ENCODE data around the gene ELOVL6. TPM values are rescaled to one million over a fixed set of nuclear protein-coding genes. Genes with fewer than 3 reads are reported as not detected.

The ELOVL6 gene
- total and polyA plus RNA-seq, 2 of the 4 experiments (the other 2 are of a cell fraction) = 17.9 to 19.0 TPM

- H3K9me1 ChIP-seq (ENCODE audit: insufficient read depth, low read length) = no peaks in the 10 kb centered on the region
- peak overlapping the region; percentile 69 for H4K91ac ChIP-seq (ENCODE audit: insufficient read depth, low read depth, low read length)
- no peak overlapping the region for H2BK15ac ChIP-seq (ENCODE audit: low read depth, low read length)
- no peaks in the 10 kb centered on the region for H4K20me1 ChIP-seq (ENCODE audit: insufficient read depth, low read length)
- peak overlapping the region; percentile 70 to 77; a peak in 2 of 4 replicates for H4K8ac ChIP-seq (ENCODE audit: low read depth in 2 of 2, low read length in 2 of 2)
- H2BK20ac ChIP-seq (ENCODE audit: low read depth, low read length) = no peak overlapping the region
- WGBS, 2 experiments (ENCODE audit: extremely low coverage in 2 of 2, insufficient read length in 1 of 2) = 0% methylated on average over 2 of the region's 26 CpGs; no CpG with 5 or more reads in 1 of the 2 experiments
- H3K36me3 ChIP-seq (ENCODE audit: control insufficient read depth, insufficient read depth, low read length) = no peaks in the 10 kb centered on the region
- ChIA-PET CTCF (no interaction called here), POLR2A (ENCODE audit: unreplicated experiment) (no interaction called here)
- peak overlapping the region; percentile 86 for H3K4ac ChIP-seq (ENCODE audit: low read depth, low read length)
- H3K9ac ChIP-seq (ENCODE audit: low read depth, low read length) = peak overlapping the region; percentile 76
- BruUV-seq (replicated peaks) = no TSS peak
- peak overlapping the region; percentile 76 for H3K4me3 ChIP-seq (ENCODE audit: insufficient read depth, low read depth, low read length)
- peak overlapping the region; percentile 80 for H3K14ac ChIP-seq (replicated peaks; ENCODE audit: low read depth, low read length)
- no peaks in the 10 kb centered on the region for H3K9me3 ChIP-seq (ENCODE audit: control insufficient read depth, insufficient read depth, low read length)
- H2AK5ac ChIP-seq (ENCODE audit: low read depth, low read length) = no peak overlapping the region
- no peaks in the 10 kb centered on the region for H3K4me1 ChIP-seq (ENCODE audit: control insufficient read depth, insufficient read depth, low read length)
- H3K23ac ChIP-seq (ENCODE audit: low read depth, low read length) = peak overlapping the region; percentile 57; the same call in 1 of the 2 replicates
- H4K5ac ChIP-seq (ENCODE audit: low read depth, low read length) = no peak overlapping the region
- peak overlapping the region; percentile 83 for H2AK9ac ChIP-seq (replicated peaks; ENCODE audit: low read depth, low read length, poor library complexity)
- peak; percentile 32 for DNase-seq
- no peak overlapping the region; the same call in 1 of the 2 replicates for H3K18ac ChIP-seq (ENCODE audit: low read depth, low read length)
- TF ChIP-seq RCOR1 (IDR thresholded peaks at IDR 0.05; ENCODE audit: insufficient replicate concordance, low read length) (no peak), MXI1 (IDR thresholded peaks at IDR 0.05; ENCODE audit: borderline replicate concordance, low read depth, low read length) (0 out of 2 replicates have a peak, but pooled peaks have one; percentile 20), CEBPB (IDR thresholded peaks at IDR 0.05; ENCODE audit: low read depth, low read length) (no peak), RFX5 (IDR thresholded peaks at IDR 0.05; ENCODE audit: low read depth, low read length) (no peak), POLR2A (IDR thresholded peaks at IDR 0.05; ENCODE audit: low read depth, low read length) (no peak)
- H3K79me1 ChIP-seq (ENCODE audit: low read depth in 1 of 2, low read length in 2 of 2) = peaks cover 17 to 27% of the 10 kb centered on the region in 2 experiments; a peak in 3 of 4 replicates
- peak overlapping the region; percentile 84 for H2AFZ ChIP-seq (replicated peaks; ENCODE audit: low read length, poor library complexity)
- peak overlapping the region; percentile 92 for H3K4me2 ChIP-seq (ENCODE audit: low read depth, low read length)
- dilution Hi-C loops (cut with HindIII; ENCODE audit: low sequenced_read_pairs, unreplicated experiment) (no loop called here), intact Hi-C loops (cut with micrococcal nuclease) (loop anchor here (1.0 to 5.0 kb wide), 6 partner anchors 37 to 315 kb away; no protein-coding TSS in a partner anchor), in situ Hi-C loops (cut with MboI; ENCODE audit: low sequenced_read_pairs) (no loop called here)
- no peaks in the 10 kb centered on the region for H3K27me3 ChIP-seq (ENCODE audit: control insufficient read depth, insufficient read depth, low read length)
- H2BK120ac ChIP-seq (ENCODE audit: low read depth, low read length) = peak overlapping the region; percentile 42; the same call in 1 of the 2 replicates
- peak overlapping the region; percentile 82 for H3K56ac ChIP-seq (ENCODE audit: extremely low read depth, insufficient read depth, low read length)
- peak; percentile 4 for ATAC-seq (ENCODE audit: low read depth)
- H2BK5ac ChIP-seq (ENCODE audit: low read depth, low read length, poor library complexity, severe bottlenecking) = peak overlapping the region; percentile 61
- peak overlapping the region; percentile 69 for H3K27ac ChIP-seq (ENCODE audit: insufficient read depth, low read length)
Observed at GRCh38 chr4:110197529-110198042, 829 bp downstream of the ELOVL6 start.
